SK-N-SH (cell line): ENCODE data around the gene ACER2. TPM values are rescaled to one million over a fixed set of nuclear protein-coding genes. Genes with fewer than 3 reads are reported as not detected.

Experiments used
- CTCF ChIA-PET: fragments of 300-600, 350-600 bp; formaldehyde crosslinking; extraction: SDS; loops from one replicate; lab custom pipeline; 2021; lab: Yijun Ruan, JAX
- POLR2A ChIA-PET: fragments of 350-600 bp; sonication (Branson Sonifier 250); formaldehyde crosslinking; extraction: SDS; loops from one replicate; lab custom pipeline; 2020; ENCODE audit warnings: antibody characterized with exemption, inconsistent platforms; lab: Yijun Ruan, JAX
- DNase-seq: peaks from one replicate; pipeline ENCODE4 v3.0.0; 2012
- H2AFZ ChIP-seq: fragments of 200-600 bp; sonication (generic); 2 replicates; pipeline ENCODE4 v1.8.1; 2016; ENCODE audit warnings: antibody characterized with exemption, mild to moderate bottlenecking, low read depth
- H3F3A ChIP-seq: fragments of 200-600 bp; sonication (generic); replicated peaks from 2 replicates; pipeline ENCODE3; 2016; ENCODE audit warnings: antibody characterized with exemption, mild to moderate bottlenecking; ENCODE audit not compliant: insufficient read depth
- H3K27ac ChIP-seq, 2 experiments: fragments of 200-500 bp in 1 of 2; fragments of 200-600 bp in 1 of 2; sonication (Bioruptor generic) in 1 of 2; sonication (generic), shearing (Covaris generic) in 1 of 2; 2 replicates each; pipeline versions ENCODE4 v1.5.1 to v1.6.1; 2014 to 2016; ENCODE audit warnings: low read depth in 2 of 2, inconsistent platforms in 1 of 2, low read length in 1 of 2, mild to moderate bottlenecking in 1 of 2, mixed read lengths in 1 of 2
- H3K27me3 ChIP-seq: fragments of 200-600 bp; sonication (generic), shearing (Covaris generic); 2 replicates; pipeline ENCODE4 v1.6.1; 2016; ENCODE audit warnings: mixed run types; ENCODE audit not compliant: insufficient read depth
- H3K36me3 ChIP-seq, 2 experiments: fragments of 200-500 bp in 1 of 2; fragments of 200-600 bp in 1 of 2; sonication (Bioruptor generic) in 1 of 2; sonication (generic) in 1 of 2; replicated peaks in 1 of 2; 2 replicates each; pipeline versions ENCODE3 to v1.5.1; 2014 to 2016; ENCODE audit warnings: low read length in 1 of 2, mild to moderate bottlenecking in 1 of 2; ENCODE audit not compliant: insufficient read depth in 2 of 2, control insufficient read depth in 1 of 2
- H3K4me1 ChIP-seq, 2 experiments: fragments of 200-500 bp in 1 of 2; fragments of 200-600 bp in 1 of 2; sonication (Bioruptor generic) in 1 of 2; sonication (generic), shearing (Covaris generic) in 1 of 2; 2 replicates each; pipeline versions ENCODE4 v1.5.1 to v1.6.1; 2014 to 2016; ENCODE audit warnings: low read depth in 1 of 2, low read length in 1 of 2, mixed run types in 1 of 2; ENCODE audit not compliant: insufficient read depth in 2 of 2, control insufficient read depth in 1 of 2
- H3K4me2 ChIP-seq: fragments of 200-600 bp; sonication (generic), shearing (Covaris generic); 2 replicates; pipeline ENCODE4 v1.6.1; 2017; ENCODE audit warnings: mixed run types
- H3K4me3 ChIP-seq, 2 experiments: fragments of 200-500 bp in 1 of 2; fragments of 200-600 bp in 1 of 2; sonication (Bioruptor generic) in 1 of 2; sonication (generic), shearing (Covaris generic) in 1 of 2; 2 replicates each; pipeline versions ENCODE4 v1.5.1 to v1.8.1; 2014 to 2016; ENCODE audit warnings: low read depth in 2 of 2, inconsistent platforms in 1 of 2, low read length in 1 of 2, mild to moderate bottlenecking in 1 of 2, mixed read lengths in 1 of 2, moderate library complexity in 1 of 2
- H3K79me2 ChIP-seq: fragments of 200-600 bp; sonication (generic); 2 replicates; pipeline ENCODE4 v1.8.1; 2017; ENCODE audit warnings: mild to moderate bottlenecking; ENCODE audit not compliant: insufficient read depth
- H3K9ac ChIP-seq: fragments of 200-600 bp; sonication (generic); 2 replicates; pipeline ENCODE4 v1.6.1; 2017; ENCODE audit warnings: mixed run types
- H3K9me2 ChIP-seq: fragments of 200-600 bp; sonication (generic); 2 replicates; pipeline ENCODE4 v1.6.1; 2017; ENCODE audit warnings: mixed run types
- H3K9me3 ChIP-seq: fragments of 200-600 bp; sonication (generic); 2 replicates; pipeline ENCODE4 v1.6.1; 2017; ENCODE audit warnings: mixed run types, mild to moderate bottlenecking, moderate library complexity
- H4K20me1 ChIP-seq: fragments of 200-600 bp; sonication (generic); 2 replicates; pipeline ENCODE4 v1.6.1; 2017; ENCODE audit warnings: mild to moderate bottlenecking, mixed run types; ENCODE audit not compliant: insufficient read depth
- ELF1 ChIP-seq: IDR thresholded peaks from 2 replicates; pipeline ENCODE4 v1.4.0; 2012
- FOXM1 ChIP-seq: IDR thresholded peaks from 2 replicates; pipeline ENCODE4 v1.4.0; 2012; ENCODE audit warnings: low read depth, mild to moderate bottlenecking
- GABPA ChIP-seq: IDR thresholded peaks from 2 replicates; pipeline ENCODE4 v1.4.0; 2012; ENCODE audit warnings: low read depth, mild to moderate bottlenecking
- GATA2 ChIP-seq: sonication (generic); formaldehyde crosslinking; IDR thresholded peaks from 2 replicates; pipeline ENCODE4 v1.5.0; 2020; ENCODE audit warnings: mild to moderate bottlenecking, missing genetic modification reagents
- IRF3 ChIP-seq: fragments of 150-350 bp; IDR thresholded peaks from 2 replicates; pipeline ENCODE4 v1.6.1; 2016; ENCODE audit warnings: mild to moderate bottlenecking, low read depth, low read length
- JUND ChIP-seq: IDR thresholded peaks from 2 replicates; pipeline ENCODE4 v1.4.0; 2012
- MAX ChIP-seq: IDR thresholded peaks from 2 replicates; pipeline ENCODE4 v1.4.0; 2012; ENCODE audit warnings: low read depth
- MEF2A ChIP-seq: IDR thresholded peaks from 2 replicates; pipeline ENCODE4 v1.4.0; 2012; ENCODE audit warnings: low read depth, borderline replicate concordance
- MXI1 ChIP-seq: IDR thresholded peaks from 2 replicates; pipeline ENCODE4 v1.6.1; 2012; ENCODE audit warnings: mild to moderate bottlenecking, low read depth, low read length, improper control_type of control experiment
- POLR2AphosphoS5 ChIP-seq: IDR thresholded peaks from 2 replicates; pipeline ENCODE4 v1.6.1; 2012; ENCODE audit warnings: low read depth, low read length
- RCOR1 ChIP-seq: fragments of 150-350 bp; IDR thresholded peaks from 2 replicates; pipeline ENCODE4 v1.6.1; 2017; ENCODE audit warnings: antibody characterized with exemption, low read length
- RFX5 ChIP-seq: IDR thresholded peaks from 2 replicates; pipeline ENCODE4 v1.6.1; 2012; ENCODE audit warnings: mild to moderate bottlenecking, improper control_type of control experiment, low read length
- SIN3A ChIP-seq: IDR thresholded peaks from 2 replicates; pipeline ENCODE4 v1.6.1; 2012; ENCODE audit warnings: low read depth, mild to moderate bottlenecking, low read length, moderate library complexity, borderline replicate concordance
- TAF1 ChIP-seq: IDR thresholded peaks from 2 replicates; pipeline ENCODE4 v1.6.1; 2012; ENCODE audit warnings: low read depth, mild to moderate bottlenecking, low read length, moderate library complexity, borderline replicate concordance
- USF2 ChIP-seq: fragments of 150-350 bp; IDR thresholded peaks from 2 replicates; pipeline ENCODE4 v1.6.1; 2017; ENCODE audit warnings: antibody characterized with exemption, low read length, low read depth, borderline replicate concordance
- ZBTB33 ChIP-seq: IDR thresholded peaks from 2 replicates; pipeline ENCODE4 v1.4.0; 2012; ENCODE audit warnings: low read depth, borderline replicate concordance
- WGBS: methylation state at CpG from one replicate; pipeline ENCODE4 v1.1.6; 2017; ENCODE audit warnings: low lambda C conversion rate; 5-methylcytosine and 5-hydroxymethylcytosine counted together
- polyA plus RNA-seq, 3 experiments: library from polyadenylated mRNA; depleted of rRNA; stranded (reverse); fragments of >200 nt; gene quantifications; 2 replicates each; pipeline ENCODE4 v1.2.3, GENCODE V29; 2012

Gene ACER2
- polyA plus RNA-seq, 1 of the 3 experiments (the other 2 are of a cell fraction) = 1.3 TPM

- no peak overlapping the region for H3K9ac ChIP-seq
- no peaks in the 10 kb centered on the region for H3K9me2 ChIP-seq
- no peaks in the 10 kb centered on the region for H3F3A ChIP-seq
- CTCF ChIA-PET = interaction anchor here (0.7 to 2.0 kb wide), 7 partner anchors 11 to 427 kb away, joined by 4 to 11 read pairs (median 4); no protein-coding TSS in a partner anchor
- no peak for DNase-seq
- no peaks in the 10 kb centered on the region for H4K20me1 ChIP-seq
- no peaks in the 10 kb centered on the region for H3K36me3 ChIP-seq
- H3K27ac ChIP-seq = no peak overlapping the region
- no peaks in the 10 kb centered on the region for H3K9me3 ChIP-seq
- H2AFZ ChIP-seq = no peak overlapping the region
- TF ChIP-seq IRF3 = no peak
- no peak for TF ChIP-seq FOXM1
- TF ChIP-seq ZBTB33 = no peak
- no peak for TF ChIP-seq GABPA
- TF ChIP-seq MXI1 = no peak
- TF ChIP-seq ELF1 = no peak
- no peak for TF ChIP-seq RCOR1
- TF ChIP-seq RFX5 = no peak
- TF ChIP-seq MAX = no peak
- TF ChIP-seq SIN3A = no peak
- TF ChIP-seq JUND = no peak
- no peak for TF ChIP-seq TAF1
- no peak for TF ChIP-seq GATA2 (CRISPR knock-in tag)
- no peak for TF ChIP-seq USF2
- TF ChIP-seq MEF2A = no peak
- TF ChIP-seq POLR2AphosphoS5 = no peak
- H3K79me2 ChIP-seq = no peaks in the 10 kb centered on the region
- WGBS = 52% methylated on average over 7 of the region's 9 CpGs
- no peak overlapping the region for H3K4me3 ChIP-seq
- H3K4me2 ChIP-seq = no peak overlapping the region
- POLR2A ChIA-PET = no interaction called here
- no peaks in the 10 kb centered on the region for H3K27me3 ChIP-seq
- peaks cover 0 to 10% of the 10 kb centered on the region in 2 experiments; a peak in 2 of 4 replicates for H3K4me1 ChIP-seq
Measured at GRCh38 chr9:19495186-19496028, 86.6 kb downstream of the ACER2 start.
